HG03354 (cell line): ENCODE data around the gene ITGA2.

ENCODE experiments used
- ATAC-seq: cut with Tn5 transposase; IDR thresholded peaks from one replicate; pipeline ENCODE4 v1.9.1; 2021; ENCODE audit warnings: mild to moderate bottlenecking; ENCODE audit not compliant: unreplicated experiment, poor library complexity, severe bottlenecking

The ITGA2 gene

GRCh38 chr5:52987711-52988331 lies 1.3 kb upstream of the ITGA2 start:
- ATAC-seq = no peak

GRCh38 chr5:52988335-52989024 lies 672 bp upstream of the ITGA2 start:
- ATAC-seq = no peak

- peak; percentile 26 for ATAC-seq
Measured at GRCh38 chr5:52989781-52990527, 802 bp downstream of the ITGA2 start.

- no peak for ATAC-seq
Measured at GRCh38 chr5:52990528-52990925, 1.4 kb downstream of the ITGA2 start.

- ATAC-seq = no peak
Measured at GRCh38 chr5:52993367-52993766, 4.2 kb downstream of the ITGA2 start.

GRCh38 chr5:52994266-52994665 lies 5.1 kb downstream of the ITGA2 start:
- ATAC-seq = no peak

DNA sequence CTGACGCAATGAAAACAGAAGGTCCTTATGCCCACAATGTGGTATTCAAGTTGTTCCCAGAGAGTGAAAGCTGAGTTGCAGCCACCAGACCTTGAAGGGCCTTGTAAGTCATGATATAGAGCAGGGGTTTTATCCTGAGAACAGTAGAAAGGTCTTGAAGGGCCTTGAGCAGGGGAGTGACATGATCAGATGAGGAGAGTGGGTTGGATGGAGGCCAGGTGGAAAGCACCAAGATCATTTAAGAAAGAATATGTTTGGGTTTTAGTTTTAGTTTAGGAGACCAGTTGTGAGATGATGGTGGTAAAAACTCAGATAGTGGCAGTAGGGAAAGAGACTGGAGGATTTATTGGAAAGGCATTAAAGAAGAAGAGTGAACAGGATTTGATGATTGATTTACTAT lies 5.9 kb downstream of the ITGA2 start:
- ATAC-seq = no peak

DNA sequence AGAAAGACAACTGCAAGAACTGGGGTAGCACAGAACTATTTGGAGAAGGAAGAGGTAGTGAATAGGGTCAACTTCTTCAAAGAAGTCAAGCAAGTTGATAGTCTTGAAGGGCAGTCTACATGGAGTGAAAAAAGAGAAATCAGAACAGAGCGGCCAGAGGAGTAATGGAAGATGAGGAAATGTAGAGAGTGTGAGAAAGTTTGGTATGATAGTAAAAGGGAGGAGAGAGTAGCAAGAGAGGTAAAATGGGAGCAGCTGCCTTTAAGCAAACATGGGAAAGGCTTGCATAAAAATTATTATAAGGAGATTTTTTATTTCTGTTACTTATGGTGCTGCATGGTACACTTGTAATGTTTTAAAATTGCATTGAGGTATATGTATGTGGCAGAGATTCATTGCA lies 6.8 kb downstream of the ITGA2 start:
- no peak for ATAC-seq

GRCh38 chr5:52996979-52997378 lies 7.8 kb downstream of the ITGA2 start:
- no peak for ATAC-seq

DNA sequence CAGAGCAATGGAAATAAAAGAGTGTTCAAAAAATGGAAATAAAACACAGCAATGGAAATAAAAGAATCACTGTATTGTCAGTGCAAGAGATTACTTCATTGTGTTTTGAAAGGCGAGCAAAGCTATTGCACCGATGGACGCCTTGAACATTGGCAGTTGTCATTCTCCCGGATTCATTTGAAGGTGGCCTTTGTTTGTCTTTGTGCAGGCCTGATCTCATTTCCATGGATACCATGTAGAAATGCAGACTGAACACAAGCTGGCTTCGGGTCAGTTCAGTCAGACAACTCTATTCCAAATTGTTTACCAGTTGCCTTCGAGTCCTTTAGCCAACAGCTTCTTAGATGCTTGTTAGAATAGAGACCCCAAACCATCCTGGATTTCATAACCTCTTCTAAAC lies 8.3 kb downstream of the ITGA2 start:
- ATAC-seq = no peak

GRCh38 chr5:52998552-52999313 lies 9.6 kb downstream of the ITGA2 start:
- peak; percentile 66 for ATAC-seq

DNA sequence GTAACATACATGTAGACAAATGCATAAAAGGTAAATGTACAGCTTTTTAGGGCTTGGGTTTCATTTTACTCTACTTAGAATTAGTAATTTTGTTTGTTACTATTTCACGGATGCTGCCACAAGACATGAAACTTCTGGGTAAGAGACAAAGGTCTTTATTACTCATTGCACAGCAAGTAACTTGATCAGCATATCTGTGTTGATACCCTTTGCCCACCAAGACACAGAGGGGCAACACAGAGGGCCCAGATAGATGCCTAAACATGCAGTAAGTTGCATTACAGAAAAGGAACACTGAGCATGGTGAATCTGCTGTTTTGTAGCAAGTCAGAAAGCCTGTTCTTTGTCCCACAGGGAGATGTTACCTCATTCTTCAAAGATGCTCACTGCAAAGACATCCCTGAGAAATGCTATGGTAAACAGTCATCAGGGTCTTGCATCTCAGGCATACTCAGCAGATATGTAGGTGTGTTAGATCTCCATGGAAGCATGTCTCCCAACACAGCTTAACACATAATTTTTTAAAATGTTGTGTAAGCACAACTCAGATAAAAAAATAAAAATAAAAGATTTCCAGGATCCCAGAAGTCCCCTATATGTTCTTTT lies 10.3 kb downstream of the ITGA2 start:
- ATAC-seq = no peak

DNA sequence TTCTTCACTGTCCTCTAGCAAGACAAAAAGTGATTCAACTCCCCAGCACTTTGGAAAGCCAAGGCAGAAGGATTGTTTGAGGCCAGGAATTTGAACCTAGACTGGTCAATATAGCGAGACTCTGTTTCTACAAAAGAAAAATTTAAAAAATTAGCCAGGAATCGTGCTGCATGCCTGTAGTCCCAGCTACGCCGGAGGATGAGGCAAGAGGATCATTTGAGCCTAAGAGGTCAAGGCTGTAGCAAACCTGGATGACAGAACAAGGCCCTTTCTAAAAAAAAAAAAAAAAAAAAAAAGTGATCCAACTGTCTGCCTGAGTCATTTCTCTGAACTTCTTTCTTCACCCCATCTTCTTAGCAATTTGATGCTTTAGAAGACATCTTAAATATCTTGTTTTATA lies 12.4 kb downstream of the ITGA2 start:
- no peak for ATAC-seq

GRCh38 chr5:53002491-53002890 lies 13.3 kb downstream of the ITGA2 start:
- no peak for ATAC-seq

DNA sequence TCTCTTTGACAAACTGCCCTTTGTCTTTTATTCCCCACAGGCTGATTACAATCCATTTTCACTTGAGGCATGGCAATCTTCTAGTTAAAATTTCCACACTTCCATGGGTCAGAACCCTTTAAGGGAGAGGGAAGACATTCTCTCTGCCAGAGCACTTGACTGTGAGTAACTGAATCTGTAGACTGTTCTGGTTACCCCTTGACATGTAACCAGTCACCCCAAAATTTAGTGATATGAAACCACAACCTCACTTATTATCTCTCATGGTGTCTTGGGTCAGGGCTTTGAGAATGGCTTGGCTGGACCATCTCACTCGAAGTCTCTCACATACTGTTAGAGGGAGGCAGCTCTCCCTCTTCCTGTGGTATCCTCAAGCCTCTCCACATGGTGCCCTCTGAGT lies 14.0 kb downstream of the ITGA2 start:
- no peak for ATAC-seq

GRCh38 chr5:53006911-53007890 lies 18.0 kb downstream of the ITGA2 start:
- ATAC-seq = no peak

- peak; percentile 98 for ATAC-seq
Measured at GRCh38 chr5:53008751-53009150, 19.6 kb downstream of the ITGA2 start.

GRCh38 chr5:53009816-53010215 lies 20.7 kb downstream of the ITGA2 start:
- no peak for ATAC-seq

DNA sequence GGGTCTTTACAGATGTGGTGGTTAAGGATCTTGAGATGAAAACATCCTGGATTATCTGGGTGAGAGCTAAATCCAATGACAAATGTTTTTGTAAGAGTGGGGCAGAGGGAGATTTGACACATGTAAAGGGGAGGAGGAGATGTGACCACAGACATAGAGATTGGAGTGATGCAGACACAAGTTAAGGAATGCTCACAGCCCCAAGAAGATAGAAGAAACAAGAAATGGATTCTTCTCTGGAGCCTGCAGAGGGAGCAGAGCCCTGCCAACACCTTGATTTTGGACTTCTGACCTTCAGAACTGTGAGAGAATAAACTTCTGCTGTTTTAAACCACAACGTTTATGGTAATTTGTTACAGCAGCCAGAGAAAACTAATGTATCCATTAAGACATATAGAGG lies 21.7 kb downstream of the ITGA2 start:
- no peak for ATAC-seq
